ENCODE measurements around the gene SV2A.

SV2A gene

GRCh38 chr1:149931212-149931790 is 13.7 kb upstream of the SV2A start:
- in situ Hi-C loops (cut with MboI; ENCODE audit: low sequenced_read_pairs), result no loop called here

- in situ Hi-C loops (cut with MboI; ENCODE audit: low sequenced_read_pairs), result no loop called here
Measured at GRCh38 chr1:149929856-149930255, 12.2 kb upstream of the SV2A start.

- in situ Hi-C loops (cut with MboI; ENCODE audit: low sequenced_read_pairs), result no loop called here
Measured at GRCh38 chr1:149928401-149928724, 10.7 kb upstream of the SV2A start.

GRCh38 chr1:149927563-149928400 is 10.1 kb upstream of the SV2A start, which contains the start of gene SF3B4:
Gene SF3B4 (minus strand): TSS chr1:149927803. CDS start chr1:149927759, 44 bp downstream.
- in situ Hi-C loops (cut with MboI; ENCODE audit: low sequenced_read_pairs), result no loop called here

GRCh38 chr1:149927056-149927562 is 9.5 kb upstream of the SV2A start:
- in situ Hi-C loops (cut with MboI; ENCODE audit: low sequenced_read_pairs), result no loop called here

GRCh38 chr1:149926296-149926695 is 8.7 kb upstream of the SV2A start:
- in situ Hi-C loops (cut with MboI; ENCODE audit: low sequenced_read_pairs), result no loop called here

GRCh38 chr1:149925751-149926150 is 8.1 kb upstream of the SV2A start:
- in situ Hi-C loops (cut with MboI; ENCODE audit: low sequenced_read_pairs), result no loop called here

- in situ Hi-C loops (cut with MboI; ENCODE audit: low sequenced_read_pairs), result no loop called here
Measured at GRCh38 chr1:149925345-149925744, 7.7 kb upstream of the SV2A start.

- in situ Hi-C loops (cut with MboI; ENCODE audit: low sequenced_read_pairs), result no loop called here
Measured at GRCh38 chr1:149923626-149924025, 6.0 kb upstream of the SV2A start.

GRCh38 chr1:149916898-149917252 is 769 bp downstream of the SV2A start:
- in situ Hi-C loops (cut with MboI; ENCODE audit: low sequenced_read_pairs), result no loop called here

- in situ Hi-C loops (cut with MboI; ENCODE audit: low sequenced_read_pairs), result no loop called here
Measured at GRCh38 chr1:149916193-149916897, 1.3 kb downstream of the SV2A start.

- in situ Hi-C loops (cut with MboI; ENCODE audit: low sequenced_read_pairs), result no loop called here
Measured at GRCh38 chr1:149915429-149916192, 2.0 kb downstream of the SV2A start.

GRCh38 chr1:149914545-149914944 is 3.1 kb downstream of the SV2A start:
- in situ Hi-C loops (cut with MboI; ENCODE audit: low sequenced_read_pairs), result no loop called here

- in situ Hi-C loops (cut with MboI; ENCODE audit: low sequenced_read_pairs), result no loop called here
Measured at GRCh38 chr1:149906570-149907075, 11.0 kb downstream of the SV2A start.

GRCh38 chr1:149903836-149904491 is 13.7 kb downstream of the SV2A start:
- in situ Hi-C loops (cut with MboI; ENCODE audit: low sequenced_read_pairs), result no loop called here

- in situ Hi-C loops (cut with MboI; ENCODE audit: low sequenced_read_pairs), result no loop called here
Measured at GRCh38 chr1:149899460-149900284, 18.0 kb downstream of the SV2A start, which contains the start of gene BOLA1. Gene BOLA1 (plus strand): TSS chr1:149899568. CDS start chr1:149900060, 492 bp downstream.

GRCh38 chr1:149896575-149896974 is 21.1 kb downstream of the SV2A start:
- in situ Hi-C loops (cut with MboI; ENCODE audit: low sequenced_read_pairs), result no loop called here

- in situ Hi-C loops (cut with MboI; ENCODE audit: low sequenced_read_pairs), result no loop called here
Measured at GRCh38 chr1:149888999-149889289, 28.7 kb downstream of the SV2A start.

- in situ Hi-C loops (cut with MboI; ENCODE audit: low sequenced_read_pairs), result no loop called here
Measured at GRCh38 chr1:149888247-149888998, 29.2 kb downstream of the SV2A start.
